Uterus (tissue), 4 donors: ENCODE data around the gene RABGAP1L. TPM values are rescaled to one million over a fixed set of nuclear protein-coding genes. Genes with fewer than 3 reads are reported as not detected.

Experiments
- DNase-seq, 2 donors: peaks; one replicate each; pipeline ENCODE4 v3.0.0-alpha.2; 2019 to 2020
- H3K27ac ChIP-seq, 2 donors: fragments of 200-600 bp; sonication (generic); 1 replicate in 1 of 2; 2 replicates in 1 of 2; pipeline ENCODE4 v1.5.1; 2016 to 2018
- H3K27me3 ChIP-seq, 2 donors: fragments of 200-600 bp; sonication (generic); one replicate each; pipeline ENCODE4 v1.5.1; 2018 to 2019; ENCODE audit warnings: control low read depth in 1 of 2
- H3K36me3 ChIP-seq, 2 donors: fragments of 200-600 bp; sonication (generic); one replicate each; pipeline ENCODE4 v1.5.1; 2019; ENCODE audit warnings: control low read depth in 1 of 2
- H3K4me1 ChIP-seq, 2 donors: fragments of 200-600 bp; sonication (generic); one replicate each; pipeline ENCODE4 v1.5.1; 2018 to 2019; ENCODE audit warnings: control low read depth in 1 of 2
- H3K4me3 ChIP-seq, 2 donors: fragments of 200-600 bp; sonication (generic); 1 replicate in 1 of 2; 2 replicates in 1 of 2; pipeline ENCODE4 v1.5.1; 2018 to 2019; ENCODE audit warnings: mild to moderate bottlenecking in 1 of 2
- H3K9me3 ChIP-seq, 2 donors: fragments of 200-600 bp; sonication (generic); one replicate each; pipeline ENCODE4 v1.5.1; 2019; ENCODE audit warnings: control low read depth in 1 of 2
- POLR2A ChIP-seq, 2 donors: fragments of 450-650 bp; IDR thresholded peaks; one replicate each; pipeline ENCODE4 v1.6.1; 2016; ENCODE audit warnings: antibody characterized with exemption in 2 of 2, mild to moderate bottlenecking in 1 of 2, moderate library complexity in 1 of 2
- intact Hi-C: fragments of 100-400 bp; cut with DNase I; formaldehyde crosslinking; loops from one replicate; pipeline ENCODE4 v1.15.1; 2023; ENCODE audit warnings: low total_unique reads
- total RNA-seq, 4 donors: library from RNA; depleted of rRNA in 3 of 4; stranded (reverse); fragments of >200 nt in 3 of 4; gene quantifications; one replicate each; pipeline versions ENCODE4 v1.1.0 to v1.2.4, GENCODE V29; 2014 to 2023
- TF ChIP-seq, protein P1 (sequence below), 4 experiments: fragments of 200-600 bp in 2 of 4; fragments of 450-650 bp in 2 of 4; sonication (generic) in 2 of 4; IDR thresholded peaks; one replicate each; pipeline ENCODE4 v1.5.1; 2016 to 2019; ENCODE audit warnings: antibody characterized with exemption in 4 of 4, mild to moderate bottlenecking in 2 of 4, moderate library complexity in 1 of 4
- donor health status: DM: yes; HTN: yes; CAD: no.

Gene RABGAP1L
- total RNA-seq, 4 donors from 2014 or later, result 19.1 to 93.7 (median 35.1) TPM

DNA sequence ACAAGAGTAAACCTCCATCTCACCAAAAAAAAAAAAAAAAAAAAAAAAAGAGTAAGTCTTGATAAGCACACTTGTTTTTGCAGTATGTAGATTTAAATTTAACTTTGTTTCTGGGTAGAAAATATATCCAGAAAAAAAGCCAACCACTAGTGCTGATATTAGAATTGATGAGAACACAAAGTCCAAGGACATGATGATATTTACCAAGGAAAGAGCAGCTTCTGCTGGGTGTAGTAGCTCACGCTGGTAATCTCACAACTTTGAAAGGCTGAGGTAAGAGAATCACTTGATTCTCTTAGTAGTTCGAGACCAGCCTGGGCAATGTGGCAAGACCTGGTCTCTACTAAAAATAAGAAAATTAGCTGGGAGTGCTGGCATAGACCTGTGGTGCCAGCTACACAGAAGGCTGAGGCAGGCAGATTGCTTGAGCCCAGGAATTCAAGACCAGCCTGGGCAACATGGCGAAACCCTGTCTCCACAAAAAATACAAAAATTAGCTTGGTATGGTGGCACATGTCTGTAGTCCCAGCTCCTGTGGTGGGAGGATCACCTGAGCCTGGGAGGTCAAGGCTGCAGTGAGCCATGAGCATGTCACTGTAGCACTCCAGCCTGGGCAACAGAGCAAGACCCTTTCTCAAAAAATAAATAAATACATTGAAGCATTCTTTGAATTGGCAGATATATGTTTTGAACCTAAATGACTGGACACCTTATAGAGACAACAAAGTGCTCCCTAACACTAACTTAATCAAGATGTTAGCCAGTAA is 776.8 kb downstream of the RABGAP1L start:
- H3K36me3 ChIP-seq, result no peaks in the 10 kb centered on the region
- H3K27ac ChIP-seq, result no peak overlapping the region
- no peaks in the 10 kb centered on the region for H3K27me3 ChIP-seq
- no peaks in the 10 kb centered on the region for H3K4me1 ChIP-seq
- TF ChIP-seq POLR2A (IDR thresholded peaks at IDR 0.05), result no peak
- TF ChIP-seq, protein P1, sequence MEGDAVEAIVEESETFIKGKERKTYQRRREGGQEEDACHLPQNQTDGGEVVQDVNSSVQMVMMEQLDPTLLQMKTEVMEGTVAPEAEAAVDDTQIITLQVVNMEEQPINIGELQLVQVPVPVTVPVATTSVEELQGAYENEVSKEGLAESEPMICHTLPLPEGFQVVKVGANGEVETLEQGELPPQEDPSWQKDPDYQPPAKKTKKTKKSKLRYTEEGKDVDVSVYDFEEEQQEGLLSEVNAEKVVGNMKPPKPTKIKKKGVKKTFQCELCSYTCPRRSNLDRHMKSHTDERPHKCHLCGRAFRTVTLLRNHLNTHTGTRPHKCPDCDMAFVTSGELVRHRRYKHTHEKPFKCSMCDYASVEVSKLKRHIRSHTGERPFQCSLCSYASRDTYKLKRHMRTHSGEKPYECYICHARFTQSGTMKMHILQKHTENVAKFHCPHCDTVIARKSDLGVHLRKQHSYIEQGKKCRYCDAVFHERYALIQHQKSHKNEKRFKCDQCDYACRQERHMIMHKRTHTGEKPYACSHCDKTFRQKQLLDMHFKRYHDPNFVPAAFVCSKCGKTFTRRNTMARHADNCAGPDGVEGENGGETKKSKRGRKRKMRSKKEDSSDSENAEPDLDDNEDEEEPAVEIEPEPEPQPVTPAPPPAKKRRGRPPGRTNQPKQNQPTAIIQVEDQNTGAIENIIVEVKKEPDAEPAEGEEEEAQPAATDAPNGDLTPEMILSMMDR (IDR thresholded peaks at IDR 0.05), result no peak
- no peak for DNase-seq
- no peak overlapping the region for H3K4me3 ChIP-seq
- intact Hi-C loops, result no loop called here
- H3K9me3 ChIP-seq, result no peaks in the 10 kb centered on the region

DNA sequence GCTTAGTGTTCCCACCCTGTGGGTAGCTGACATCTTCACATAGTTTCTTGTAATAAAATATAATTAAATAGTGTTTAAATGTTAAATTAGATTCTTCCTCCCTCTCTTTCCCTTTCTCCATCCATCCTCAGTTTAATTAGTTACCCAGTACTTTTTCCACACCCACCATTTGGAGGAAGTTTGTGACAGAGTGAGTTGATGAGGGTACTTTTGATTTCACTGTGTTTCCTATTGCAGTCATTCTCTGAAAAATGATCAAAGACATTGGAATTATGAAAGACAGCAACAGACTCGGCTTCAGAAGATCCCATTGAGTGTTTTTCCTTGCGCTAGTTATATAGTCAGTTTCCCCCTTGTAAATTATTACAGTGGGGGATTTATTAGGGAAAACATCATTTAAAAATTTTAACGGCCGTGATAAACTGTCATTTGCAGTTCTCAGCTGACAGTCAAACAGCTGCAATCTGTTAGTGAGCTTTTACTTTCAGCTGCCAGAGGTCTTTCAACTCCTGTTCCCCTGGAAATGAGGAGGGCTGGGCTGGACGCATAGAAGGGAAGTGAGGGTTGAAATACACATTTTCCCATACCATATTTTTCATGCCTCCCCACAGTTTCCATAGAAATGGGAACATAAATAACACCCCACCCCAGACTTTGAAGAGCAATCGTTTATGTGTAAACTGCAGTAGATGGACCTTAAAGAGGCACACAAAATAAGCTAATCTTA is 779.1 kb downstream of the RABGAP1L start:
- intact Hi-C loops, result no loop called here
- Histone ChIP-seq H3K36me3 (no peaks in the 10 kb centered on the region), H3K27ac (no peak overlapping the region), H3K4me1 (no peaks in the 10 kb centered on the region), H3K9me3 (no peaks in the 10 kb centered on the region), H3K4me3 (no peak overlapping the region), H3K27me3 (no peaks in the 10 kb centered on the region)
- TF ChIP-seq, protein P1 (IDR thresholded peaks at IDR 0.05), result no peak
- DNase-seq, result no peak

DNA sequence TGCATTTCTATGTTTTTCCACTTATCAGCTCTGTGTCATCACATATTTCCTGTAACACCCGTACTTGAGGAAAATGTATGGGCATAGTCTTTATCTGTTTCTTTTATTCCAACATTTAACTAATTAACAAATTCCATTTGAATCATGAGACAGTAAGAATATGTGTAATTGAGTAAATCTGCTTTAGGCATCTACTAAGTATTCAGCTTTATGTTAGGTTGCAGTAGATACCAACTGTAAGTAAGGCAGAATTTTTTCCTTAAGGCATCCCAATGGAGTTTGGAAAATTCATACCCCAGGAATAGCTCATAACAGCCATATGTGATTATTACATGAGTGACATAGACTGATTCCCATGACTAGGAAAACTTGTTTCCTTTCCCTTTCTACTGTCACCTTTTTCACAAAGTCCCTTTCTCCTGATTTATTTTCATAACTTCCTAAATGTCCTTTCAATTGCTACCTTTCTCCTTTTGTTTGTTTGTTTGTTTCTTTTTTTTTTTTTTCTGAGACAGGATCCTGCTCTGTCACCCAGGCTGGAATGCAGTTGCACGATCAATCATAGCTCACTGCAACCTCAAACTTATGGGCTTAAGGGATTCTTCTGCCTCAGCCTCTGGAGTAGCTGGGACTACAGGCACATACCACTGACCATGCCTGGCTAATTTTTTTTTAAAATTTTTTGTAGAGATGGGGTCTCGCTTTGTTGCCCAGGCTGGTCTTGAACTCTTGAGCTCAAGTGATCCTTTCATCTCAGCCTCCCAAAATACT is 780.6 kb downstream of the RABGAP1L start:
- no peaks in the 10 kb centered on the region for H3K36me3 ChIP-seq
- H3K27me3 ChIP-seq, result no peaks in the 10 kb centered on the region
- TF ChIP-seq, protein P1 (IDR thresholded peaks at IDR 0.05), result no peak
- no peaks in the 10 kb centered on the region for H3K9me3 ChIP-seq
- no peaks in the 10 kb centered on the region for H3K4me1 ChIP-seq
- no peak overlapping the region for H3K27ac ChIP-seq
- intact Hi-C loops, result no loop called here
- H3K4me3 ChIP-seq, result no peak overlapping the region
- no peak for DNase-seq

DNA sequence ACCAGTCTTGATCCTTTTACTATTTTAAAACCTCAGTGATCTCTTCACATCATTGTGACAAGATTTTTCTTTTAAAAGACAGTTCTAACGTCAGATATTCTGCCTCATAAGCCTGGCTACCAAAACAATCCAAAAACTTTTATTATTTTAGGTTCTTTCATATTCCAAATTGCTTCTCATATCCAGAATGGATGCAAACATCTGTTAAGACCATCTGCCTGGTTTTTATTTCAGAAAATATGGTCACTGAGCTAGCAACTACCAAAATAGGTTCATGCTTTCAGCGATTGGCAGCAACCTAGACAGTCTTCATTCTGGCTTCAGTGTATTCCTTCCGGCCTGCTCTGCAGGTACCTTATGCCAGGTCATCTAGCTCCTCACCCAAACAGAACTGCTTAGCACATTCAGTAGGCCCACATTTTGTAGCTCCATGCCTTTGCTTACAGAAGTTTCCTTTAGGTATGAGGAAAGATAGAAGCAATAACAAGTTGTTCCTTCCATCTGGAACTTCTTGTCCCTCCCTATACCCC is 781.4 kb downstream of the RABGAP1L start:
- H3K27ac ChIP-seq, result no peak overlapping the region
- no peaks in the 10 kb centered on the region for H3K36me3 ChIP-seq
- TF ChIP-seq POLR2A (IDR thresholded peaks at IDR 0.05), result no peak
- TF ChIP-seq, protein P1 (IDR thresholded peaks at IDR 0.05), result no peak
- no peak overlapping the region for H3K4me3 ChIP-seq
- intact Hi-C loops, result no loop called here
- no peaks in the 10 kb centered on the region for H3K9me3 ChIP-seq
- no peaks in the 10 kb centered on the region for H3K4me1 ChIP-seq
- DNase-seq, result no peak
- no peaks in the 10 kb centered on the region for H3K27me3 ChIP-seq
